Osteocyte (in vitro differentiated cells): ENCODE results near the gene OSCAR. TPM values are rescaled to one million over a fixed set of nuclear protein-coding genes. Genes with fewer than 3 reads are reported as not detected.
"Not testable (repeated sequence)": the region's sequence is repeated elsewhere in the genome, so short reads cannot be mapped to it uniquely, and the experiment has no call there.

Source experiments
- DNase-seq: peaks from one replicate; pipeline ENCODE4 v3.0.0; 2021; ENCODE audit warnings: mixed read lengths; ENCODE audit not compliant: unreplicated experiment; ENCODE audit errors: extremely low spot score
- H3K27ac Mint-ChIP-seq: one replicate; pipeline ENCODE4 v1.8.0; 2021; ENCODE audit warnings: mild to moderate bottlenecking, mixed read lengths; ENCODE audit not compliant: unreplicated experiment
- H3K27me3 Mint-ChIP-seq: one replicate; pipeline ENCODE4 v1.8.0; 2021; ENCODE audit warnings: mixed read lengths; ENCODE audit not compliant: unreplicated experiment
- H3K36me3 Mint-ChIP-seq: one replicate; pipeline ENCODE4 v1.8.0; 2021; ENCODE audit warnings: mixed read lengths; ENCODE audit not compliant: unreplicated experiment
- H3K4me1 Mint-ChIP-seq: one replicate; pipeline ENCODE4 v1.8.0; 2021; ENCODE audit warnings: mixed read lengths; ENCODE audit not compliant: unreplicated experiment
- H3K4me3 Mint-ChIP-seq: one replicate; pipeline ENCODE4 v1.8.0; 2021; ENCODE audit warnings: mild to moderate bottlenecking, moderate library complexity, mixed read lengths; ENCODE audit not compliant: unreplicated experiment
- H3K9me3 Mint-ChIP-seq: one replicate; pipeline ENCODE4 v1.8.0; 2021; ENCODE audit warnings: mixed read lengths; ENCODE audit not compliant: unreplicated experiment
- CTCF ChIP-seq: fragments of 200-600 bp; sonication (generic); IDR thresholded peaks from 2 replicates; pipeline ENCODE4 v1.5.0; 2021; ENCODE audit warnings: antibody characterized with exemption, mild to moderate bottlenecking, moderate library complexity
- total RNA-seq: library from RNA; stranded (reverse); gene quantifications from 2 replicates; pipeline ENCODE4 v1.2.1, GENCODE V29; 2021

The OSCAR gene
- total RNA-seq, 1 donor from 2014 or later: 0.32 TPM

- no peak overlapping the region for H3K4me3 Mint-ChIP-seq
- no peak overlapping the region for H3K27ac Mint-ChIP-seq
- H3K9me3 Mint-ChIP-seq: no peaks in the 10 kb centered on the region
- H3K27me3 Mint-ChIP-seq: no peaks in the 10 kb centered on the region
- H3K36me3 Mint-ChIP-seq: peaks cover 20% of the 10 kb centered on the region
- no peak for TF ChIP-seq CTCF
- DNase-seq: no peak
- peaks cover 9% of the 10 kb centered on the region for H3K4me1 Mint-ChIP-seq
These were observed 5.2 kb upstream of the OSCAR start for GRCh38 chr19:54105796-54106195.

- no peaks in the 10 kb centered on the region for H3K27me3 Mint-ChIP-seq
- DNase-seq: no peak
- TF ChIP-seq CTCF: no peak
- H3K36me3 Mint-ChIP-seq: peaks cover 16% of the 10 kb centered on the region
- H3K4me1 Mint-ChIP-seq: peaks cover 9% of the 10 kb centered on the region
- H3K27ac Mint-ChIP-seq: no peak overlapping the region
- no peak overlapping the region for H3K4me3 Mint-ChIP-seq
- no peaks in the 10 kb centered on the region for H3K9me3 Mint-ChIP-seq
These were observed 4.6 kb upstream of the OSCAR start for GRCh38 chr19:54104998-54105715.

- Mint-ChIP-seq H3K4me3 (peak within 1 kb of the TSS; percentile 99), H3K27me3 (no peaks in the 10 kb centered on the region), H3K9me3 (no peaks in the 10 kb centered on the region), H3K27ac (peak within 1 kb of the TSS; percentile 87), H3K36me3 (peaks cover 7% of the 10 kb centered on the region), H3K4me1 (peaks cover 9% of the 10 kb centered on the region)
- peak; percentile 99 for DNase-seq
- TF ChIP-seq CTCF: no peak
These were observed 2.0 kb upstream of the OSCAR start, which contains the start of gene NDUFA3 for GRCh38 chr19:54102421-54103169. Gene NDUFA3 (plus strand): TSS chr19:54102855. CDS start chr19:54102879, 24 bp downstream.

- H3K4me3 Mint-ChIP-seq: not testable (repeated sequence)
- peaks cover 18% of the 10 kb centered on the region for H3K4me1 Mint-ChIP-seq
These were observed 724 bp downstream of the OSCAR start for GRCh38 chr19:54099903-54100255.

GRCh38 chr19:54099190-54099902, 1.3 kb downstream of the OSCAR start:
- Mint-ChIP-seq H3K9me3 (no peaks in the 10 kb centered on the region), H3K36me3 (no peaks in the 10 kb centered on the region), H3K27ac (no peak overlapping the region), H3K27me3 (no peaks in the 10 kb centered on the region), H3K4me1 (peaks cover 18% of the 10 kb centered on the region), H3K4me3 (no peak overlapping the region)
- no peak for DNase-seq
- TF ChIP-seq CTCF: no peak

More at GRCh38 chr19:54099903-54100255, 724 bp downstream of the OSCAR start:
- not testable (repeated sequence) for H3K27ac Mint-ChIP-seq, H3K9me3 Mint-ChIP-seq, DNase-seq, H3K36me3 Mint-ChIP-seq, H3K27me3 Mint-ChIP-seq
